Progenitor cell of endocrine pancreas (in vitro differentiated cells): ENCODE results near the gene C1orf87. TPM values are rescaled to one million over a fixed set of nuclear protein-coding genes. Genes with fewer than 3 reads are reported as not detected.
A peak's percentile ranks its signal among the peaks of the same experiment; 100 is the strongest.

Experiments
- DNase-seq: peaks from one replicate; pipeline ENCODE4 v3.0.0; 2021; ENCODE audit warnings: low spot score; ENCODE audit not compliant: unreplicated experiment
- H3K27ac Mint-ChIP-seq: 2 replicates; pipeline ENCODE4 v1.8.0; 2021; ENCODE audit warnings: mild to moderate bottlenecking, moderate library complexity, mixed read lengths
- H3K27me3 Mint-ChIP-seq: 2 replicates; pipeline ENCODE4 v1.8.0; 2021; ENCODE audit warnings: mixed read lengths
- H3K36me3 Mint-ChIP-seq: 2 replicates; pipeline ENCODE4 v1.8.0; 2022; ENCODE audit warnings: mixed read lengths; ENCODE audit not compliant: insufficient read depth
- H3K4me1 Mint-ChIP-seq: 2 replicates; pipeline ENCODE4 v1.8.0; 2021; ENCODE audit warnings: low read depth, mixed read lengths
- H3K4me3 Mint-ChIP-seq: 2 replicates; pipeline ENCODE4 v1.8.0; 2021; ENCODE audit warnings: low read depth, mild to moderate bottlenecking, moderate library complexity, mixed read lengths
- H3K9me3 Mint-ChIP-seq: 2 replicates; pipeline ENCODE4 v1.8.0; 2021; ENCODE audit warnings: low read depth, mixed read lengths
- total RNA-seq: library from RNA; stranded (reverse); gene quantifications from 2 replicates; pipeline ENCODE4 v1.2.1, GENCODE V29; 2021
- TF ChIP-seq, protein P1 (sequence below): fragments of 200-600 bp; sonication (generic); IDR thresholded peaks from one replicate; pipeline ENCODE4 v1.5.0; 2021; ENCODE audit warnings: antibody characterized with exemption, mild to moderate bottlenecking; ENCODE audit not compliant: unreplicated experiment

The C1orf87 gene
- total RNA-seq, 1 donor from 2014 or later = not detected

DNA sequence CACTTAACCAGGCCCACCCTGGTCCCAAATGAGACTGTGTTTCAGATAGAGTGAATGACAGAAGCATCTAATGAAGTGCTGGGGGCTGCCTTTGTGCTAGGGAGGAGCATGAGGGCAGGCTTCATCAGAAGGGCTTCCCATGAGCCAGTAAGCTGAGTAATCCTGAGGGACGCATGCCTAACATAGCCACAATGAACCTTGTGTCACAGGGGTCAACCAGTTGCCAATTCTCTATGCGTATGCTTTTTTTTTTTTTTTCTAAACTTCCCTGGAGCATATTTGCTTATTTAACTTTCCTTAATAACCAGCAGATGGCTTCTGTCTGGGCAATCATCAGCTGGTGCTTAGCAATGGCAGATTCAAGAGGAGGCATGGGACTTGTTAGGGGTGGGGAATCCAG is 121.5 kb downstream of the C1orf87 start:
- no peak for DNase-seq
- no peak overlapping the region for H3K4me3 Mint-ChIP-seq
- no peaks in the 10 kb centered on the region for H3K9me3 Mint-ChIP-seq
- TF ChIP-seq, protein P1, sequence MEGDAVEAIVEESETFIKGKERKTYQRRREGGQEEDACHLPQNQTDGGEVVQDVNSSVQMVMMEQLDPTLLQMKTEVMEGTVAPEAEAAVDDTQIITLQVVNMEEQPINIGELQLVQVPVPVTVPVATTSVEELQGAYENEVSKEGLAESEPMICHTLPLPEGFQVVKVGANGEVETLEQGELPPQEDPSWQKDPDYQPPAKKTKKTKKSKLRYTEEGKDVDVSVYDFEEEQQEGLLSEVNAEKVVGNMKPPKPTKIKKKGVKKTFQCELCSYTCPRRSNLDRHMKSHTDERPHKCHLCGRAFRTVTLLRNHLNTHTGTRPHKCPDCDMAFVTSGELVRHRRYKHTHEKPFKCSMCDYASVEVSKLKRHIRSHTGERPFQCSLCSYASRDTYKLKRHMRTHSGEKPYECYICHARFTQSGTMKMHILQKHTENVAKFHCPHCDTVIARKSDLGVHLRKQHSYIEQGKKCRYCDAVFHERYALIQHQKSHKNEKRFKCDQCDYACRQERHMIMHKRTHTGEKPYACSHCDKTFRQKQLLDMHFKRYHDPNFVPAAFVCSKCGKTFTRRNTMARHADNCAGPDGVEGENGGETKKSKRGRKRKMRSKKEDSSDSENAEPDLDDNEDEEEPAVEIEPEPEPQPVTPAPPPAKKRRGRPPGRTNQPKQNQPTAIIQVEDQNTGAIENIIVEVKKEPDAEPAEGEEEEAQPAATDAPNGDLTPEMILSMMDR = no peak
- H3K27me3 Mint-ChIP-seq = peaks cover 4% of the 10 kb centered on the region
- H3K27ac Mint-ChIP-seq = no peak overlapping the region
- no peaks in the 10 kb centered on the region for H3K4me1 Mint-ChIP-seq
- no peaks in the 10 kb centered on the region for H3K36me3 Mint-ChIP-seq

GRCh38 chr1:59949648-59950047 is 123.9 kb downstream of the C1orf87 start:
- TF ChIP-seq, protein P1 = no peak
- no peak overlapping the region for H3K27ac Mint-ChIP-seq
- no peak for DNase-seq

DNA sequence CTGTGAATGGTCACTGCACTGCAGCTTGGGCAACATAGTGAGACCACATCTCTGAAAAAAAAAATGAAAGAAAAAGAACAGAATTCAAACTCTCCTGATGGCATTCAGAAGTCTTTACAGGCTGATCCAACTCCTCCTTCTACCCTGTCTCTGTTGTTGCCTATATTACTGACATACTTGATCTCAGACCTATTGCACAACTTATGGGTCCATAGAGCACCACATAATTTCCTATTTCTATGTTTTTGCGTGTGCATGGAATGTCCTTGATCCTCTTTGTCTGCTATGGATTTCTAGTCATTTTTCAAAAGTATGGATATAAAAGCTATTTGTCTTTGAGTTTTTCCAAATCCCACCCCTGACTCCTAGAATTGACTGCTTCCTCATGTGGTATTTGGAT is 124.6 kb downstream of the C1orf87 start:
- Mint-ChIP-seq H3K36me3 (no peaks in the 10 kb centered on the region), H3K27ac (no peak overlapping the region), H3K4me3 (no peak overlapping the region), H3K4me1 (no peaks in the 10 kb centered on the region), H3K9me3 (no peaks in the 10 kb centered on the region), H3K27me3 (peaks cover 4% of the 10 kb centered on the region)
- no peak for DNase-seq
- TF ChIP-seq, protein P1 = no peak

More at GRCh38 chr1:59949648-59950047, 123.9 kb downstream of the C1orf87 start:
- Mint-ChIP-seq H3K4me3 (no peak overlapping the region), H3K27me3 (peaks cover 4% of the 10 kb centered on the region), H3K4me1 (no peaks in the 10 kb centered on the region), H3K9me3 (no peaks in the 10 kb centered on the region), H3K36me3 (no peaks in the 10 kb centered on the region)

DNA sequence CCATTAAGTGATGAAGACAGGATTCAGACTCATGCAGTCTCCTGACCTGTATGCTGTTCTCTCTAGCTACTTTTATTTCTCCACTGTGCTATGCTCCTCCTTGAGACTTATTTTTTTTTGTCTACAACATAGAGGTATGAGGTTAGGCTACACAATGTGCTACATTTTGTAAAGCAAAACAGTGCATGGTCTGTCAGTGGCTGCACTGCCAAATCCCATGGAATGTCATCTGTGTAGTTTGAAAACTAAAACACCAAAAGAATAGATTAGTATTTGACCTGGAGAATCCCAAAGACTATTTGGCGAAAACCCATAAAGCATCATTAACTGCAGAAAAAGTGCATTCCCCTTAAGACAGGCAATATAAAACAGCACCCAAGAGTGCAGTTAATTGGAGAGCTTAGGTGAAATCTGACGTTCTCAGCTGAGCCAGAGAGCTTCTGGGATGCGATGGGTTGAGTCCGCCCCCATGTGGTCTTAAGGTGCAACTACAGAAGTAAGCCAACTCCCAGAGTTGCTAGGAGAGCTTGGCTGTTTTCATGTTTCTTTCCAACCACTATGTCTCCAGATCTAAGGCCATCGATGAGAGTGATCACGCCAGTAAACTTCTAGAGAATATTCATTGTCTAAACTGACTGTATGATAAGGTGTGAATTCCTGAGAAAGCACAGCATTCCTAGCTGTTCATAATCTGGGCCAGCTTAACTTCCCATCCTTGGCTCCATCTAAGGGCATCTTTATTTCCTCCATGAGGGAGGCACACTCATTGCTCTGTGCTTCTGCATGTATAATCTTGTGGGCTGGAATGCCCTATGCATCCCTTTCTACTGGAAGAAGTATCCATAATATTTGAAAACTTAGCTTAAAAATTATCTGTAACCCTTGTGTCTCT is 126.3 kb downstream of the C1orf87 start:
- Mint-ChIP-seq H3K4me1 (no peaks in the 10 kb centered on the region), H3K27ac (no peak overlapping the region), H3K27me3 (peaks cover 9% of the 10 kb centered on the region), H3K36me3 (no peaks in the 10 kb centered on the region), H3K4me3 (no peak overlapping the region), H3K9me3 (no peaks in the 10 kb centered on the region)
- TF ChIP-seq, protein P1 = peak; percentile 91
- peak; percentile 34 for DNase-seq

DNA sequence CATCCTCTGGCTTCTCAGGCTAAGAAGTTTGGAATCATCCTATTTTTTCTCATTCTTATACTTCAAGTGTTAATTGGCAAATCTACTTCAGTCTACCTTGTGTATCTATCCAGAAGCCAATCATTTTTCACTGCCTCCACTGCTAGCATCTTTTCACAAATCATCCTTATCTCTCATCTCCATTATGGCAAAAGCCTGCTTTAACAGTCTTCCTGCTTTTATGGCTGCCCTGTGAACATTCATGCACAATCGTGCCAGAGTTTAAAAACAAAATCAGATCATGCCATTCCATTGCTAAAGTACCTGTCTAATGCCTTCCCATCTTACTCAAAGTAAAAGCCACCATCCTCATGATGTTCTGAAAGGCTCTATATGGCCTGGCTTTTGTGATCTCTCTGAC is 127.8 kb downstream of the C1orf87 start:
- H3K4me1 Mint-ChIP-seq = no peaks in the 10 kb centered on the region

More for the DNA sequence above, 127.8 kb downstream of the C1orf87 start:
- DNase-seq = no peak
- no peaks in the 10 kb centered on the region for H3K9me3 Mint-ChIP-seq
- peaks cover 9% of the 10 kb centered on the region for H3K27me3 Mint-ChIP-seq
- H3K4me3 Mint-ChIP-seq = no peak overlapping the region
- TF ChIP-seq, protein P1 = no peak
- H3K36me3 Mint-ChIP-seq = no peaks in the 10 kb centered on the region
- no peak overlapping the region for H3K27ac Mint-ChIP-seq

Other genes starting within 250 kb of the C1orf87 start
- gene CYP2J2, start 147.0 kb downstream of the C1orf87 start, total RNA-seq = 0.58 and 1.0 TPM in 2 replicates